B cell (primary cell): ENCODE results near the gene RSU1. TPM values are rescaled to one million over a fixed set of nuclear protein-coding genes. Genes with fewer than 3 reads are reported as not detected.

Experiments used
- ATAC-seq: fragments of 200-7000 bp; cut with Tn5 transposase; one replicate; pipeline ENCODE4 v1.10.0; 2021; ENCODE audit warnings: low read depth, mild to moderate bottlenecking, moderate number of reproducible peaks, moderate library complexity
- CTCF ChIA-PET: fragments of 350-600 bp; sonication (Branson Sonifier 250); formaldehyde crosslinking; loops from one replicate; lab custom pipeline; 2021; ENCODE audit warnings: antibody characterized with exemption, inconsistent platforms; lab: Charles Lee
- POLR2A ChIA-PET: fragments of 350-600 bp; sonication (Branson Sonifier 250); formaldehyde crosslinking; loops from one replicate; lab custom pipeline; 2021; ENCODE audit warnings: antibody characterized with exemption; lab: Charles Lee
- DNase-seq: peaks from one replicate; pipeline ENCODE4 v3.0.0; 2013
- H2AFZ ChIP-seq: 2 replicates; pipeline ENCODE4 v1.6.1; 2012; ENCODE audit warnings: mild to moderate bottlenecking, low read depth, low read length; ENCODE audit not compliant: insufficient read depth, poor library complexity, severe bottlenecking
- H3K27ac ChIP-seq, 2 donors: 1 replicate in 1 of 2; 2 replicates in 1 of 2; pipeline ENCODE4 v1.5.1; 2012 to 2013; ENCODE audit warnings: low read length in 2 of 2, mild to moderate bottlenecking in 2 of 2, moderate library complexity in 1 of 2
- H3K27me3 ChIP-seq, 4 experiments: fragments of 200-600 bp in 1 of 4; sonication (generic) in 1 of 4; replicated peaks in 1 of 4; 1 replicate in 2 of 4; 2 replicates in 2 of 4; pipeline versions ENCODE4 v1.6.1 to v1.7.0; 2013 to 2016; ENCODE audit warnings: low read length in 3 of 4, mild to moderate bottlenecking in 2 of 4, mixed read lengths in 1 of 4, moderate library complexity in 1 of 4; ENCODE audit not compliant: insufficient read depth in 4 of 4, control insufficient read depth in 3 of 4; ENCODE audit errors: control extremely low read depth in 1 of 4
- H3K36me3 ChIP-seq, 2 experiments: replicated peaks in 1 of 2; 1 replicate in 1 of 2; 2 replicates in 1 of 2; pipeline versions ENCODE4 v1.6.1 to v1.7.1; 2013; ENCODE audit warnings: low read length in 1 of 2; ENCODE audit not compliant: insufficient read depth in 2 of 2, control insufficient read depth in 1 of 2; ENCODE audit errors: control extremely low read depth in 1 of 2, extremely low read depth in 1 of 2
- H3K4me1 ChIP-seq, 2 donors: fragments of 200-600 bp in 1 of 2; sonication (generic) in 1 of 2; 1 replicate in 1 of 2; 2 replicates in 1 of 2; pipeline versions ENCODE4 v1.5.1 to v1.6.1; 2013 to 2017; ENCODE audit warnings: low read length in 2 of 2; ENCODE audit not compliant: control insufficient read depth in 2 of 2, insufficient read depth in 2 of 2
- H3K4me2 ChIP-seq: replicated peaks from 2 replicates; pipeline ENCODE3; 2012; ENCODE audit warnings: mild to moderate bottlenecking, low read depth, low read length; ENCODE audit not compliant: poor library complexity, severe bottlenecking
- H3K4me3 ChIP-seq, 5 experiments: fragments of 200-600 bp in 1 of 5; sonication (generic) in 1 of 5; 1 replicate in 3 of 5; 2 replicates in 2 of 5; pipeline versions ENCODE4 v1.5.1 to v1.7.0; 2011 to 2016; ENCODE audit warnings: low read length in 4 of 5, mild to moderate bottlenecking in 4 of 5, low read depth in 2 of 5, control low read depth in 1 of 5, moderate library complexity in 1 of 5; ENCODE audit not compliant: insufficient read depth in 1 of 5; ENCODE audit errors: control extremely low read depth in 1 of 5, extremely low read depth in 1 of 5
- H3K79me2 ChIP-seq: fragments of 200-600 bp; sonication (generic); one replicate; pipeline ENCODE4 v1.6.0; 2016; ENCODE audit warnings: low read length; ENCODE audit not compliant: control insufficient read depth, insufficient read depth
- H3K9ac ChIP-seq: fragments of 200-600 bp; sonication (generic); 2 replicates; pipeline ENCODE4 v1.6.1; 2017; ENCODE audit warnings: mild to moderate bottlenecking, low read length, moderate library complexity
- H3K9me3 ChIP-seq, 3 donors: one replicate each; pipeline versions ENCODE4 v1.6.1 to v1.7.1; 2013; ENCODE audit warnings: low read length in 2 of 3; ENCODE audit not compliant: control insufficient read depth in 2 of 3, insufficient read depth in 1 of 3; ENCODE audit errors: control extremely low read depth in 1 of 3
- H4K20me1 ChIP-seq: 2 replicates; pipeline ENCODE4 v1.6.0; 2012; ENCODE audit warnings: mild to moderate bottlenecking, low read length; ENCODE audit not compliant: insufficient read depth, control insufficient read depth, poor library complexity, severe bottlenecking
- H3K27ac Mint-ChIP-seq: one replicate; pipeline ENCODE4 v1.8.0; 2021; ENCODE audit warnings: mixed read lengths
- H3K27me3 Mint-ChIP-seq: one replicate; pipeline ENCODE4 v1.8.0; 2021; ENCODE audit warnings: mixed read lengths
- H3K4me1 Mint-ChIP-seq: one replicate; pipeline ENCODE4 v1.8.0; 2021; ENCODE audit warnings: mixed read lengths
- H3K4me3 Mint-ChIP-seq: one replicate; pipeline ENCODE4 v1.8.0; 2021; ENCODE audit warnings: mixed read lengths
- H3K9me3 Mint-ChIP-seq: one replicate; pipeline ENCODE4 v1.8.0; 2022; ENCODE audit warnings: mixed read lengths; ENCODE audit not compliant: insufficient read depth
- CTCF ChIP-seq: fragments of 200-600 bp; IDR thresholded peaks from one replicate; pipeline ENCODE4 v1.8.0; 2022; ENCODE audit warnings: antibody characterized with exemption, mild to moderate bottlenecking
- EZH2 ChIP-seq: IDR thresholded peaks from 2 replicates; pipeline ENCODE4 v1.6.1; 2012; ENCODE audit warnings: borderline replicate concordance, low read depth, mild to moderate bottlenecking, moderate library complexity, low read length; ENCODE audit not compliant: insufficient read depth, poor library complexity, severe bottlenecking
- WGBS: methylation state at CpG from one replicate; pipeline ENCODE4 v1.1.5; 2013; ENCODE audit warnings: missing lambda C conversion rate; ENCODE audit not compliant: insufficient coverage; 5-methylcytosine and 5-hydroxymethylcytosine counted together
- intact Hi-C: fragments of 100-400 bp; cut with micrococcal nuclease; formaldehyde crosslinking; loops from one replicate; pipeline ENCODE4 v1.10.0; 2022
- polyA plus RNA-seq: library from polyadenylated mRNA; depleted of rRNA; stranded (reverse); fragments of >200 nt; gene quantifications from 2 replicates; pipeline ENCODE4 v1.2.3, GENCODE V29; 2012
- total RNA-seq, 2 donors: library from RNA; stranded (reverse); fragments of 120-200 nt in 1 of 2; gene quantifications; 1 replicate in 1 of 2; 2 replicates in 1 of 2; pipeline versions ENCODE4 v1.2.3 to v1.2.4, GENCODE V29; 2013 to 2022

Gene RSU1
- total and polyA plus RNA-seq, 2 donors (not counting 1 experiment from before 2014, with no cell fraction given), result 33.4 to 41.1 TPM

GRCh38 chr10:16592378-16592777 lies 224.8 kb downstream of the RSU1 start:
- intact Hi-C loops, result no loop called here
- TF ChIP-seq EZH2 (no peak), CTCF (no peak)
- Histone ChIP-seq H3K9me3 (no peaks in the 10 kb centered on the region), H4K20me1 (no peaks in the 10 kb centered on the region), H3K4me2 (no peak overlapping the region), H3K4me1 (no peaks in the 10 kb centered on the region), H3K27me3 (no peaks in the 10 kb centered on the region), H3K9ac (no peak overlapping the region), H3K79me2 (no peaks in the 10 kb centered on the region), H2AFZ (no peak overlapping the region), H3K27ac (no peak overlapping the region), H3K36me3 (peaks cover 1 to 13% of the 10 kb centered on the region in 2 experiments), H3K4me3 (no peak overlapping the region)
- ATAC-seq, result no peak
- POLR2A ChIA-PET, result no interaction called here
- Mint-ChIP-seq H3K4me1 (no peaks in the 10 kb centered on the region), H3K27me3 (no peaks in the 10 kb centered on the region), H3K9me3 (no peaks in the 10 kb centered on the region), H3K4me3 (no peak overlapping the region), H3K27ac (no peak overlapping the region)
- 96% methylated on average over 8 of the region's 11 CpGs for WGBS
- CTCF ChIA-PET, result no interaction called here
- DNase-seq, result no peak

GRCh38 chr10:16586358-16587138 lies 230.7 kb downstream of the RSU1 start:
- H3K4me1 Mint-ChIP-seq, result peaks cover 3% of the 10 kb centered on the region
- intact Hi-C loops, result no loop called here
- DNase-seq, result no peak
- ChIA-PET POLR2A (no interaction called here), CTCF (no interaction called here)
- H4K20me1 ChIP-seq, result no peaks in the 10 kb centered on the region
- WGBS, result 78% methylated on average over 4 of the region's 7 CpGs
- H3K27ac ChIP-seq, result no peak overlapping the region
- no peaks in the 10 kb centered on the region for H3K36me3 ChIP-seq
- H3K27ac Mint-ChIP-seq, result no peak overlapping the region
- no peak for ATAC-seq
- H3K27me3 Mint-ChIP-seq, result peaks cover 2% of the 10 kb centered on the region
- no peaks in the 10 kb centered on the region for H3K79me2 ChIP-seq
- H3K9me3 ChIP-seq, result peaks cover 0 to 4% (median 0%) of the 10 kb centered on the region in 3 donors
- no peak overlapping the region for H2AFZ ChIP-seq
- no peak for TF ChIP-seq CTCF
- no peak for TF ChIP-seq EZH2
- no peaks in the 10 kb centered on the region for H3K27me3 ChIP-seq
- H3K9ac ChIP-seq, result no peak overlapping the region
- H3K4me3 Mint-ChIP-seq, result no peak overlapping the region
- H3K4me1 ChIP-seq, result no peaks in the 10 kb centered on the region
- H3K9me3 Mint-ChIP-seq, result no peaks in the 10 kb centered on the region
- no peak overlapping the region for H3K4me2 ChIP-seq
- H3K4me3 ChIP-seq, result no peak overlapping the region
